Type B pancreatic cell (in vitro differentiated cells): Measurements from ENCODE around the gene PLB1. TPM values are rescaled to one million over a fixed set of nuclear protein-coding genes. Genes with fewer than 3 reads are reported as not detected.

Experiments used
- DNase-seq: peaks from one replicate; pipeline ENCODE4 v3.0.0; 2021; ENCODE audit warnings: mixed read lengths; ENCODE audit not compliant: unreplicated experiment; ENCODE audit errors: extremely low spot score
- H3K27ac Mint-ChIP-seq: 2 replicates; pipeline ENCODE4 v1.8.0; 2021; ENCODE audit warnings: mild to moderate bottlenecking, mixed read lengths
- H3K27me3 Mint-ChIP-seq: 2 replicates; pipeline ENCODE4 v1.8.0; 2021; ENCODE audit warnings: mixed read lengths
- H3K36me3 Mint-ChIP-seq: 2 replicates; pipeline ENCODE4 v1.8.0; 2021; ENCODE audit warnings: mixed read lengths
- H3K4me1 Mint-ChIP-seq: one replicate; pipeline ENCODE4 v1.8.0; 2021; ENCODE audit warnings: mixed read lengths; ENCODE audit not compliant: unreplicated experiment
- H3K4me3 Mint-ChIP-seq: 2 replicates; pipeline ENCODE4 v1.8.0; 2021; ENCODE audit warnings: mild to moderate bottlenecking, mixed read lengths
- H3K9me3 Mint-ChIP-seq: 2 replicates; pipeline ENCODE4 v1.8.0; 2021; ENCODE audit warnings: mixed read lengths
- total RNA-seq: library from RNA; stranded (reverse); gene quantifications from 2 replicates; pipeline ENCODE4 v1.2.1, GENCODE V29; 2021; ENCODE audit warnings: low replicate concordance
- TF ChIP-seq, protein P1 (sequence below): fragments of 200-600 bp; sonication (generic); conservative IDR thresholded peaks from 2 replicates; pipeline ENCODE4 v1.5.0; 2021; ENCODE audit warnings: antibody characterized with exemption, mild to moderate bottlenecking

PLB1 gene
- total RNA-seq, 1 donor from 2014 or later = 1.9 TPM

DNA sequence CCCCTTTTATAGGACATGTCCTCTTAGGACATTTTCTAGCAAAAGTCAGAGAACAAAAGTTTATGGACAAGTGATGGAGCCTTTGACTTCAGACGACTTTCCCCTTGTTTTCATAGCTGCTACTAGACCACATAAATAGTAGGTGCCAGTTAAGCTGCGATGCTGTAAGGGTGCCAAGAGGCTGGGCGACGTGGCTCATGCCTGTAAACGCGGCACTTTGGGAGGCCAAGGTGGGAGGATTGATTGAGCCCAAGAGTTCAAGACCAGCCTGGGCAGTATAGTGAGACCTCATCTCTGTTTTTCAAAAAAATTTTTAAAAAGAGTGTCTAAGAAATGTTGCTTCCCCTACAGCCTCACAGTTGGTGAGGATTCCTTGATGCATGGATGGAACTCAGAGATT, 2.2 kb upstream of the PLB1 start:
- peaks cover 22% of the 10 kb centered on the region for H3K27me3 Mint-ChIP-seq
- no peaks in the 10 kb centered on the region for H3K36me3 Mint-ChIP-seq
- no peak overlapping the region for H3K27ac Mint-ChIP-seq
- DNase-seq = no peak
- H3K4me1 Mint-ChIP-seq = no peaks in the 10 kb centered on the region
- H3K9me3 Mint-ChIP-seq = no peaks in the 10 kb centered on the region
- H3K4me3 Mint-ChIP-seq = no peak overlapping the region
- TF ChIP-seq, protein P1, sequence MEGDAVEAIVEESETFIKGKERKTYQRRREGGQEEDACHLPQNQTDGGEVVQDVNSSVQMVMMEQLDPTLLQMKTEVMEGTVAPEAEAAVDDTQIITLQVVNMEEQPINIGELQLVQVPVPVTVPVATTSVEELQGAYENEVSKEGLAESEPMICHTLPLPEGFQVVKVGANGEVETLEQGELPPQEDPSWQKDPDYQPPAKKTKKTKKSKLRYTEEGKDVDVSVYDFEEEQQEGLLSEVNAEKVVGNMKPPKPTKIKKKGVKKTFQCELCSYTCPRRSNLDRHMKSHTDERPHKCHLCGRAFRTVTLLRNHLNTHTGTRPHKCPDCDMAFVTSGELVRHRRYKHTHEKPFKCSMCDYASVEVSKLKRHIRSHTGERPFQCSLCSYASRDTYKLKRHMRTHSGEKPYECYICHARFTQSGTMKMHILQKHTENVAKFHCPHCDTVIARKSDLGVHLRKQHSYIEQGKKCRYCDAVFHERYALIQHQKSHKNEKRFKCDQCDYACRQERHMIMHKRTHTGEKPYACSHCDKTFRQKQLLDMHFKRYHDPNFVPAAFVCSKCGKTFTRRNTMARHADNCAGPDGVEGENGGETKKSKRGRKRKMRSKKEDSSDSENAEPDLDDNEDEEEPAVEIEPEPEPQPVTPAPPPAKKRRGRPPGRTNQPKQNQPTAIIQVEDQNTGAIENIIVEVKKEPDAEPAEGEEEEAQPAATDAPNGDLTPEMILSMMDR = no peak

DNA sequence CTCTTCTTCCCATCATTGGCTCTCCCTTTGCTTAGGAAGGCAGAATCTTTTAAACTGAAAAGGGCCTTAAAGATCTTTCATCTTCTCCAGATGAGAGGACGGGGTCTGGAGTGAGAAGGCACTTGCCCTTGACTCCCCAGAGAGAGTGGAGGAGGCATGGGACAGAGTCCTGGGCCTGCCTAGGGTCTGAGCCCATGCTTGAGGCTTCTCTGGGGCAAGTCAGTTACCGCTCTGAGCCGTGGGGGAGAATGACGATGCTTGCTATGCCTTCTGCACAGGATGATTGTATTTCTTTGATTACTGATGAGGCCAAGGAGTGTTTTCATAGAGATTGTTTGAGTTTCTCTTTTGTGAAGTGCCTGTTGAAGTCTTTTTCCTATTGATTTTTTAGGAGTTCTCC, 921 bp downstream of the PLB1 start:
- DNase-seq = no peak
- TF ChIP-seq, protein P1 = no peak
- peaks cover 15% of the 10 kb centered on the region for H3K27me3 Mint-ChIP-seq
- H3K36me3 Mint-ChIP-seq = no peaks in the 10 kb centered on the region
- H3K4me3 Mint-ChIP-seq = no peak overlapping the region
- H3K27ac Mint-ChIP-seq = no peak overlapping the region
- H3K9me3 Mint-ChIP-seq = no peaks in the 10 kb centered on the region
- H3K4me1 Mint-ChIP-seq = no peaks in the 10 kb centered on the region

GRCh38 chr2:28497206-28497605, 1.3 kb downstream of the PLB1 start:
- H3K4me3 Mint-ChIP-seq = no peak overlapping the region
- no peaks in the 10 kb centered on the region for H3K36me3 Mint-ChIP-seq
- no peaks in the 10 kb centered on the region for H3K4me1 Mint-ChIP-seq
- TF ChIP-seq, protein P1 = no peak
- no peaks in the 10 kb centered on the region for H3K9me3 Mint-ChIP-seq
- DNase-seq = no peak
- no peak overlapping the region for H3K27ac Mint-ChIP-seq
- peaks cover 14% of the 10 kb centered on the region for H3K27me3 Mint-ChIP-seq

GRCh38 chr2:28499282-28499681, 3.4 kb downstream of the PLB1 start:
- H3K4me1 Mint-ChIP-seq = no peaks in the 10 kb centered on the region
- no peaks in the 10 kb centered on the region for H3K36me3 Mint-ChIP-seq
- no peak overlapping the region for H3K27ac Mint-ChIP-seq
- no peak overlapping the region for H3K4me3 Mint-ChIP-seq
- no peak for DNase-seq
- H3K9me3 Mint-ChIP-seq = no peaks in the 10 kb centered on the region
- TF ChIP-seq, protein P1 = no peak
- peaks cover 12% of the 10 kb centered on the region for H3K27me3 Mint-ChIP-seq

DNA sequence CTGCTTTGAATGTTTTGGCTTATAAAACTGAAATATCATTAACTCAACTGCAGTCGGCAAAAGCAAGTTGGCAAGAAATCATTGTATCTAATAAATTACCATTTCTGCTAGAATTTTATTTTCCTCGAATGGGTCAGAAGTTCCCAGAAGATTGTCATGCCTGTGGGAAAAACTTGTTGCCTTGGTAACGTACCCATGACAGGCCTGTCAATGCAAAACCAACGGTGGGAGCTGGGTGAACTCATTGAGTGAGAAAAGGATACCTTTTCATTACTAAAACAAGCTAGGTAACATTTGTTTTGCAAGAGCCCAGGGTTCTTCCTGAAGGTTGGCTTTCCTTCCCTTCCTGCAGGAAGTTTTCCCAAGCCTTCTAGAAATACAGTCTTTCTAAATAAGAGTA, 9.5 kb downstream of the PLB1 start:
- no peak overlapping the region for H3K4me3 Mint-ChIP-seq
- H3K4me1 Mint-ChIP-seq = peaks cover 5% of the 10 kb centered on the region
- no peaks in the 10 kb centered on the region for H3K27me3 Mint-ChIP-seq
- TF ChIP-seq, protein P1 = no peak
- H3K36me3 Mint-ChIP-seq = no peaks in the 10 kb centered on the region
- H3K9me3 Mint-ChIP-seq = no peaks in the 10 kb centered on the region
- H3K27ac Mint-ChIP-seq = no peak overlapping the region
- no peak for DNase-seq
